GM12878 (cell line): ENCODE results near the gene KCNJ3. TPM values are rescaled to one million over a fixed set of nuclear protein-coding genes. Genes with fewer than 3 reads are reported as not detected.

Experiments
- ATAC-seq: fragments of 200-7000 bp; cut with Tn5 transposase; 3 replicates; pipeline ENCODE4 v1.9.1; 2020; ENCODE audit warnings: mild to moderate bottlenecking, moderate library complexity
- BruUV-seq: library from RNA; stranded (reverse); fragments of 400-500 nt; replicated peaks from 2 replicates; lab custom pipeline; 2021; lab: Mats Ljungman, UMichigan
- CTCF ChIA-PET: fragments of 300-600 bp; sonication (Branson Sonifier 250); formaldehyde crosslinking; extraction: SDS; loops from one replicate; lab custom pipeline; 2021; ENCODE audit warnings: inconsistent platforms; lab: Yijun Ruan, JAX
- POLR2A ChIA-PET: fragments of 350-600 bp; formaldehyde crosslinking; extraction: SDS; loops from one replicate; lab custom pipeline; 2021; ENCODE audit warnings: inconsistent platforms; lab: Charles Lee
- RAD21 ChIA-PET: fragments of 300-600 bp; sonication (Branson Sonifier 250); formaldehyde crosslinking; loops from one replicate; lab custom pipeline; 2023; ENCODE audit warnings: antibody characterized with exemption; ENCODE audit not compliant: unreplicated experiment; lab: Charles Lee
- SMC1A ChIA-PET: fragments of 300-600 bp; sonication (Branson Sonifier 250); formaldehyde crosslinking; loops from one replicate; lab custom pipeline; 2023; ENCODE audit not compliant: unreplicated experiment, uncharacterized antibody; lab: Charles Lee
- DNase-seq: peaks from one replicate; pipeline ENCODE4 v3.0.0-alpha.2; 2011; ENCODE audit warnings: low read depth, low spot score
- FAIRE-seq: peaks from 3 replicates; lab custom pipeline; 2011; peaks lifted over from hg19 to GRCh38; lab: Jason Lieb, UNC
- H2AFZ ChIP-seq: 2 replicates; pipeline ENCODE4 v1.6.0; 2011; ENCODE audit warnings: low read depth, low read length, control low read depth; ENCODE audit not compliant: control insufficient read depth
- H3K27ac ChIP-seq: 2 replicates; pipeline ENCODE4 v1.5.1; 2011; ENCODE audit warnings: control low read depth; ENCODE audit not compliant: control insufficient read depth, insufficient read depth
- H3K27me3 ChIP-seq, 2 experiments: replicated peaks in 1 of 2; 2 replicates each; pipeline versions ENCODE4 v1.6.0 to v1.6.1; 2011; ENCODE audit warnings: low read length in 1 of 2; ENCODE audit not compliant: control insufficient read depth in 2 of 2, insufficient read depth in 2 of 2
- H3K36me3 ChIP-seq, 2 experiments: 2 replicates each; pipeline ENCODE4 v1.5.1; 2011; ENCODE audit warnings: low read length in 1 of 2; ENCODE audit not compliant: control insufficient read depth in 2 of 2, insufficient read depth in 2 of 2
- H3K4me1 ChIP-seq: 2 replicates; pipeline ENCODE4 v1.6.1; 2011; ENCODE audit warnings: mild to moderate bottlenecking, low read length, moderate library complexity, mixed read lengths; ENCODE audit not compliant: control insufficient read depth, insufficient read depth
- H3K4me2 ChIP-seq: 2 replicates; pipeline ENCODE4 v1.6.0; 2011; ENCODE audit warnings: control low read depth; ENCODE audit not compliant: control insufficient read depth, insufficient read depth
- H3K4me3 ChIP-seq: fragments of 200-600 bp; sonication (generic); 2 replicates; pipeline ENCODE4 v1.5.1; 2016
- H3K79me2 ChIP-seq: 2 replicates; pipeline ENCODE4 v1.6.0; 2011; ENCODE audit warnings: low read length; ENCODE audit not compliant: control insufficient read depth, insufficient read depth
- H3K9ac ChIP-seq: 2 replicates; pipeline ENCODE4 v1.8.0; 2011; ENCODE audit warnings: low read length, control low read depth, mixed read lengths; ENCODE audit not compliant: control insufficient read depth, insufficient read depth
- H3K9me3 ChIP-seq: replicated peaks from 3 replicates; pipeline ENCODE4 v1.5.1; 2011; ENCODE audit warnings: mild to moderate bottlenecking, low read length; ENCODE audit not compliant: control insufficient read depth, insufficient read depth
- H4K20me1 ChIP-seq: 2 replicates; pipeline ENCODE4 v1.6.0; 2011; ENCODE audit not compliant: control insufficient read depth, insufficient read depth
- ASH2L ChIP-seq: fragments of 300-600, 200-600 bp; sonication (generic); IDR thresholded peaks from 2 replicates; pipeline ENCODE4 v1.6.1; 2017; ENCODE audit warnings: low read depth, mild to moderate bottlenecking, borderline replicate concordance
- BCLAF1 ChIP-seq: fragments of 450-650 bp; IDR thresholded peaks from 2 replicates; pipeline ENCODE4 v1.6.1; 2017; ENCODE audit warnings: antibody characterized with exemption, mild to moderate bottlenecking, moderate library complexity
- CBX3 ChIP-seq: fragments of 200-600 bp; sonication (generic); IDR thresholded peaks from 2 replicates; pipeline ENCODE4 v1.6.1; 2016; ENCODE audit warnings: low read depth, borderline replicate concordance
- EGR1 ChIP-seq, 2 experiments: IDR thresholded peaks; 1 replicate in 1 of 2; 2 replicates in 1 of 2; pipeline ENCODE4 v1.6.1; 2011 to 2012; ENCODE audit warnings: low read depth in 2 of 2, low read length in 2 of 2, borderline replicate concordance in 1 of 2, mild to moderate bottlenecking in 1 of 2, moderate library complexity in 1 of 2
- GATAD2B ChIP-seq: fragments of 450-650 bp; conservative IDR thresholded peaks from 2 replicates; pipeline ENCODE4 v1.6.1; 2017; ENCODE audit warnings: low read depth, mild to moderate bottlenecking, moderate library complexity
- HCFC1 ChIP-seq: fragments of 150-350 bp; IDR thresholded peaks from 2 replicates; pipeline ENCODE4 v1.6.1; 2014; ENCODE audit warnings: low read length
- LARP7 ChIP-seq: fragments of 450-650 bp; IDR thresholded peaks from 2 replicates; pipeline ENCODE4 v1.6.1; 2017; ENCODE audit warnings: mild to moderate bottlenecking
- NR2C2 ChIP-seq: IDR thresholded peaks from 2 replicates; pipeline ENCODE4 v1.6.1; 2011; ENCODE audit warnings: borderline replicate concordance, low read depth; ENCODE audit not compliant: control insufficient read depth, insufficient read length
- NRF1 ChIP-seq: conservative IDR thresholded peaks from 2 replicates; pipeline ENCODE4 v1.6.1; 2011; ENCODE audit warnings: mild to moderate bottlenecking, low read depth, low read length, improper control_type of control experiment
- PBX3 ChIP-seq: IDR thresholded peaks from 2 replicates; pipeline ENCODE4 v1.6.1; 2011; ENCODE audit warnings: mild to moderate bottlenecking, low read depth, low read length, moderate library complexity; ENCODE audit not compliant: insufficient replicate concordance
- PML ChIP-seq: IDR thresholded peaks from 2 replicates; pipeline ENCODE4 v1.6.1; 2012; ENCODE audit warnings: low read length, inconsistent platforms
- RBBP5 ChIP-seq: fragments of 200-600 bp; sonication (generic); conservative IDR thresholded peaks from 2 replicates; pipeline ENCODE4 v1.6.1; 2016
- USF2 ChIP-seq: IDR thresholded peaks from 2 replicates; pipeline ENCODE4 v1.6.1; 2011; ENCODE audit warnings: low read depth, low read length, improper control_type of control experiment, borderline replicate concordance
- ZBTB33 ChIP-seq: fragments of 450-650 bp; IDR thresholded peaks from 2 replicates; pipeline ENCODE4 v1.6.1; 2017; ENCODE audit warnings: mild to moderate bottlenecking
- ZNF207 ChIP-seq: fragments of 450-650 bp; IDR thresholded peaks from 2 replicates; pipeline ENCODE4 v1.6.1; 2014; ENCODE audit warnings: antibody characterized with exemption, mild to moderate bottlenecking, borderline replicate concordance
- WGBS: methylation state at CpG from one replicate; pipeline ENCODE4 v1.1.6; 2016; ENCODE audit warnings: low lambda C conversion rate; ENCODE audit not compliant: insufficient replicate concordance, insufficient coverage; ENCODE audit errors: missing lambda C conversion rate; 5-methylcytosine and 5-hydroxymethylcytosine counted together
- in situ Hi-C: fragments of 300-500 bp; cut with MboI; formaldehyde crosslinking; loops from 9 replicates; pipeline ENCODE4 v1.14.3; 2018; ENCODE audit warnings: mixed read lengths
- intact Hi-C: fragments of 100-400 bp; cut with micrococcal nuclease; formaldehyde crosslinking; loops from one replicate; pipeline ENCODE4 v1.14.2; 2022; ENCODE audit not compliant: unreplicated experiment
- polyA plus RNA-seq, 11 experiments: library from polyadenylated mRNA; depleted of rRNA in 4 of 11; unstranded in 6 of 11; stranded (reverse) in 5 of 11; fragments of >200 nt; fragmentation: Nextera tagmentation in 4 of 11; fragmentation: Illumina TruSeq in 1 of 11; extraction: Ambion mirVana in 4 of 11; extraction: Trizol in 1 of 11; gene quantifications; 1 replicate in 1 of 11; 2 replicates in 10 of 11; pipeline versions ENCODE4 v1.2.1 to v1.2.3, GENCODE V29; 2011 to 2016; ENCODE audit warnings: inconsistent platforms in 2 of 11, missing spikeins in 2 of 11, low read depth in 1 of 11
- total RNA-seq, 4 experiments: library from RNA; depleted of rRNA in 3 of 4; stranded (reverse); fragments of >200 nt in 3 of 4; fragmentation: Illumina TruSeq in 1 of 4; extraction: Trizol in 1 of 4; gene quantifications; 2 replicates each; pipeline versions ENCODE4 v1.2.1 to v1.2.3, GENCODE V29; 2013 to 2021
- TF ChIP-seq, protein P1 (sequence below), 3 experiments: IDR thresholded peaks in 2 of 3; conservative IDR thresholded peaks in 1 of 3; 2 replicates each; pipeline ENCODE4 v1.5.1; 2011; ENCODE audit warnings: low read depth in 3 of 3, low read length in 3 of 3, mild to moderate bottlenecking in 3 of 3, control low read depth in 2 of 3, moderate library complexity in 2 of 3, inconsistent platforms in 1 of 3, mixed read lengths in 1 of 3; ENCODE audit not compliant: control insufficient read depth in 2 of 3, insufficient read depth in 1 of 3; ENCODE audit errors: extremely low read depth in 1 of 3

The KCNJ3 gene
- total and polyA plus RNA-seq, 10 of the 15 experiments (the other 5 are each of a cell fraction or from before 2014, with no cell fraction given), result 0.01 to 1.1 (median 0.04) TPM; not detected in 6

DNA sequence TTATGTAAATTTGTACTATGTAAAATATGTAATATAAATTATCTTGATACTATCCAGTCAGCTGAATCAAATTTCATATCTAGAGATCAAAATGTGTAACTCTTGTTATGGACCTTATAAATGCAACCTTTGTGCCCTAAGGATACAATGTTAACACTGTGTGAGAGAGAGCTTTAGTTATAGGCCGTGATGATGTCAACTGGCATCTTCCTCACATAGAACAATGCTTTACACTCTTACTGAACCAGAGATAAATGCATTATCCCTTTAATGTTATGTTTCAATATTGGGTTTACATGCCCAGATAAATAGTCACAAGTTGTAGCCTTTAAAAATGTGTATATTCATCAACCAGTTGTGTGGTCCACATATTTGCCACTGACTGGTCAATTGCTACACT is 115.1 kb downstream of the KCNJ3 start:
- no peaks in the 10 kb centered on the region for H3K27me3 ChIP-seq
- ChIA-PET RAD21 (no interaction called here), CTCF (interaction anchor here (0.9 kb wide), 1 partner anchor 9 kb away, joined by 4 read pairs; no protein-coding TSS in a partner anchor), SMC1A (interaction anchor here (1.4 kb wide), 1 partner anchor 13 kb away, joined by 3 read pairs; no protein-coding TSS in a partner anchor), POLR2A (no interaction called here)
- H3K4me3 ChIP-seq, result no peak overlapping the region
- H3K9ac ChIP-seq, result no peak overlapping the region
- DNase-seq (no peak), FAIRE-seq (no peak), ATAC-seq (no peak)
- H3K79me2 ChIP-seq, result no peaks in the 10 kb centered on the region
- 0% methylated on average over 1 of the region's 1 CpG for WGBS
- H3K9me3 ChIP-seq, result no peaks in the 10 kb centered on the region
- H3K4me1 ChIP-seq, result no peaks in the 10 kb centered on the region
- in situ Hi-C loops, result no loop called here
- intact Hi-C loops, result no loop called here
- H3K36me3 ChIP-seq, result no peaks in the 10 kb centered on the region
- H3K4me2 ChIP-seq, result no peak overlapping the region
- H3K27ac ChIP-seq, result no peak overlapping the region
- no TSS peak for BruUV-seq
- H2AFZ ChIP-seq, result no peak overlapping the region
- no peaks in the 10 kb centered on the region for H4K20me1 ChIP-seq
- TF ChIP-seq RBBP5, result no peak
- TF ChIP-seq EGR1 (IDR thresholded peaks at IDR 0.05; ENCODE audit: borderline replicate concordance in 1 of 2, low read depth in 2 of 2, low read length in 2 of 2), result no peak
- no peak for TF ChIP-seq USF2
- no peak for TF ChIP-seq ZNF207
- no peak for TF ChIP-seq ZBTB33
- TF ChIP-seq NRF1, result no peak
- TF ChIP-seq BCLAF1, result no peak
- TF ChIP-seq ASH2L, result no peak
- TF ChIP-seq HCFC1, result no peak
- TF ChIP-seq GATAD2B, result no peak
- no peak for TF ChIP-seq NR2C2
- TF ChIP-seq PBX3, result no peak
- TF ChIP-seq LARP7, result no peak
- no peak for TF ChIP-seq PML
- TF ChIP-seq CBX3, result no peak
- TF ChIP-seq, protein P1, sequence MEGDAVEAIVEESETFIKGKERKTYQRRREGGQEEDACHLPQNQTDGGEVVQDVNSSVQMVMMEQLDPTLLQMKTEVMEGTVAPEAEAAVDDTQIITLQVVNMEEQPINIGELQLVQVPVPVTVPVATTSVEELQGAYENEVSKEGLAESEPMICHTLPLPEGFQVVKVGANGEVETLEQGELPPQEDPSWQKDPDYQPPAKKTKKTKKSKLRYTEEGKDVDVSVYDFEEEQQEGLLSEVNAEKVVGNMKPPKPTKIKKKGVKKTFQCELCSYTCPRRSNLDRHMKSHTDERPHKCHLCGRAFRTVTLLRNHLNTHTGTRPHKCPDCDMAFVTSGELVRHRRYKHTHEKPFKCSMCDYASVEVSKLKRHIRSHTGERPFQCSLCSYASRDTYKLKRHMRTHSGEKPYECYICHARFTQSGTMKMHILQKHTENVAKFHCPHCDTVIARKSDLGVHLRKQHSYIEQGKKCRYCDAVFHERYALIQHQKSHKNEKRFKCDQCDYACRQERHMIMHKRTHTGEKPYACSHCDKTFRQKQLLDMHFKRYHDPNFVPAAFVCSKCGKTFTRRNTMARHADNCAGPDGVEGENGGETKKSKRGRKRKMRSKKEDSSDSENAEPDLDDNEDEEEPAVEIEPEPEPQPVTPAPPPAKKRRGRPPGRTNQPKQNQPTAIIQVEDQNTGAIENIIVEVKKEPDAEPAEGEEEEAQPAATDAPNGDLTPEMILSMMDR (IDR thresholded peaks at IDR 0.05 in 2 of 3, conservative IDR thresholded peaks at IDR 0.05 in 1 of 3; ENCODE audit: control insufficient read depth in 2 of 3, extremely low read depth in 1 of 3, insufficient read depth in 1 of 3, low read depth in 3 of 3, low read length in 3 of 3), result no peak
